ENCODE results near the gene SCAANT1.

Gene SCAANT1

GRCh38 chr3:63933459-63933858, 21.3 kb upstream of the SCAANT1 start:
- DNase-seq = no peak

DNA sequence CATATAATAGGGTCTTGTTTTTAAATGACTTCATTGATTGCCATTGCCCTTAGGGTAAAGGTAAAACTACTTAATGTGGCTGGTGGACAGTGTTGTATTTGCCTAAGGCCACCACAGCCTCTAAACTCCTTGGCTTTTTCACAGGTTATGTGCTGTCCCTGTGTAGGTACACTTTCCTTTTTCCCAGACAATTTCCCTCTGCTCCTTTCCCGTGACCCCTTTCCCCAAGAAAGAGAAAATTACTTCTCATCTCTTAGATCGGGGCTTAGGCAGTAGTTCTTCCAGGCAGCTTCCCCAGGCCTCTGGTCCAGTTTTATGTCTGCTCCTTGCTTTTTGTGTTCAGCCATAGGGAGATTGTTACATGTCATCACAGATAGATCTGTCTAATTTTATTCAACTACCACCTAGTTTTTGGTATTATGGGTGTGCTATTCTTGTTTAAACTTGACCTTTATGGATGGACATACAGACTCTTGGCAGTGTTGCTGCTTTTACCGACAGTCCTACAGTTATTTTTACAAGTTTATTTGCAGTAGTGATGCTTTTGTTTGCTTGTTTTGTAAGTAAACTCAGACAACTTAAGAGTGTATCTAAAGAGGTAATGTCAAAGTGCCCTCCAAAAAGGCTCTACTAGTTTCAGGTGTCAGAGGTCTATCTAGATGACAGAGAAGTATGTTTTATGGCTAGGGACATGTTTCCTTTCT, 20.5 kb upstream of the SCAANT1 start:
- no peak for DNase-seq

DNA sequence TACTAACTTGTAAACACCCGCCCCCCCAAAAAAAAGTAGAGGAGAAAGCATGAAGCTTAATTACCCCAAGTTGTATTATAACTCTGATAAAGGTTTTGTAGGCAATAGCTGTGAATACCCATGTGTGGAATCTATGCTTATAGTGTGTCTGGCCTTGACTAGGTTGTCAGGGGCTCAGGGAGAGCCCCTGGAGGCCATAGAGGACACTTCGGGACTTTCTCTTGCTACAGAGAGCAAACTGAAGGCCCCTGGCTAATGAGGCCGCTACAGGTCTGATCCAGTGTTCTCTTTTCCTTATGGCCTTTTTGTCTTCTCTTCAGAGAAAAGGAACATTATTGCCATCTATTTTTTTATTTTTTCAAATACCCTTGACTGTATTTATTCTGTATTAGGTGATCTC, 19.1 kb upstream of the SCAANT1 start:
- DNase-seq = no peak

- no peak for DNase-seq
Measured at GRCh38 chr3:63927422-63928280, 15.5 kb upstream of the SCAANT1 start.

DNA sequence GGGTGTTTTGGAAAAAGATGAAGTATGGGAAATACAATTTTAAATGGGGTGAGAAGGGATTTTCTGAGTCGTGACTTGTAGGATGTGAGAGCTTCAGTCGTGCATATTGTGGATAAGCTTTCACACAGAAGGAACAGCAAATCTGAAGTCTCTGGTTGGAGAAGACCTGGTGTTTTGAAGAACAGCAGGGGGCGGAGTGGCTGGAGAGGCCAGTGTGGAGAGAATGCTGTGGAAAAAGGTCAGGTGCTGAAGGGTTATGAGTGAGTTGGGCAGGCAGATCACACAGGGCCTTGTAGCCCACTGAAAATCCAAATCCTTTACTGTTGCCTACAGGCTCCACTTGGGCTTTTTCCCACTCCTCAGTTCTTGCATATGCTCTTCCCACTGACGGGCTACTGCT, 14.1 kb upstream of the SCAANT1 start:
- no peak for DNase-seq

- no peak for DNase-seq
Measured at GRCh38 chr3:63922491-63923199, 10.5 kb upstream of the SCAANT1 start.

- no peak for DNase-seq
Measured at GRCh38 chr3:63921741-63922482, 9.7 kb upstream of the SCAANT1 start.

DNA sequence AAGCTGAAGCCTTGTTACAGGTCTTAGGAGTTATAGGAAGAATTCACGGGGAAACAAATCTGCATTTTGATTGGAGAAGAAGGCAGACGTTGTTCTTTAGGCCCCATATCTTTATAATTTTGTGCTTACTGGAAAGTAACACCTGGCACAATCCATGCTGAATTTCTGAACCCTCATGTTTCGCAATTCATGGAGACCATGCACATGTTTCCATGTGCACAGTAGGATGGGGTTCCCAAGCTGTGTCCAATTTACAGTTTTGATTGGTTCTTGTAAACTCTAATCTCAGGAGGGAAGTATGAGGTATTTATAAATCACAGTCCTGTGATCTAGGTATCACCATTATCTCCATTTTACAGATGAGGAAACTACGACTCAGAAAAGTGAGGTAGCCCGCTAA, 7.8 kb upstream of the SCAANT1 start:
- DNase-seq = no peak

GRCh38 chr3:63918321-63918720, 6.1 kb upstream of the SCAANT1 start:
- no peak for DNase-seq

- DNase-seq = no peak
Measured at GRCh38 chr3:63914312-63914711, 2.1 kb upstream of the SCAANT1 start.

GRCh38 chr3:63912768-63913588, 795 bp upstream of the SCAANT1 start:
- DNase-seq = peak; percentile 66

GRCh38 chr3:63911509-63911872, 692 bp downstream of the SCAANT1 start:
- no peak for DNase-seq

GRCh38 chr3:63910891-63911290, 1.3 kb downstream of the SCAANT1 start:
- peak; percentile 51 for DNase-seq

GRCh38 chr3:63910001-63910400, 2.2 kb downstream of the SCAANT1 start:
- no peak for DNase-seq

DNA sequence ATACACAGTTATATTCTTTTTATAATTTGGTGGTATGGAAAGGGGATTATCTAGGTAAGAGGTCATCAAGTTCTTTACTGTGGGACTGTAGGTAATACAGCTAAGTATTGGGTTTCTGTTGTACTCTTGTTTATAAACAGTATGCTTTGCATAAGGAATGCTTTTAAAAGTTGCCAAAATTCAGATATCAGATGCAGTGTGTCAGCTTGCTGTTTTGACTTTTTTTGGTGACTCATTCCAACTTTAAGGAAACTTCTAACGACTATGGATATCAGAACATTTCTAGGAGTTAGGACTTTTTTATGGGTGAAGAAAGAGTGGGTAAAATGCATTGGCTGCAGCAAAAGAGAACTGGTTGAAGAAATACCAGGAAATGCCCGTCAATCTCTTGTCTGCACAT, 2.8 kb downstream of the SCAANT1 start:
- no peak for DNase-seq

DNA sequence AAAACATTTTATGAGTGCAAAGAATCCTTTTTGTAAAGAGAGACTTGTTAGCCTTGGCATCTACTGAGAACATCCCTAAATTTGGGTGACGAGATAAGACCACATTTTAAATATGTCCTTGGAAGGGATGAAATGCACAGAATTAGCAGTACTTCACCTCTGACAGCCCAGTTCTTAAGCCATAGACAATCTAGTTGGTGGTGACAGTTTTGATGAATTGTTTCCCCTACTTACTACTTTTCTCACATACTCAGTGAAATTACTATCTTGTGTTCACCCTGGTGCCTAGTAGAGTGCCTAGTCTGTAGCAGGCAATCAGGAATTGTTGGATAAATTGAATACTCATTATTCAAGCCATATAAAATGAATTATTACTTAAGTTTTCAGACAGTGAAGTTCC, 3.4 kb downstream of the SCAANT1 start:
- no peak for DNase-seq

- DNase-seq = no peak
Measured at GRCh38 chr3:63908081-63908736, 4.0 kb downstream of the SCAANT1 start.

GRCh38 chr3:63905731-63906620, 6.2 kb downstream of the SCAANT1 start:
- no peak for DNase-seq

DNA sequence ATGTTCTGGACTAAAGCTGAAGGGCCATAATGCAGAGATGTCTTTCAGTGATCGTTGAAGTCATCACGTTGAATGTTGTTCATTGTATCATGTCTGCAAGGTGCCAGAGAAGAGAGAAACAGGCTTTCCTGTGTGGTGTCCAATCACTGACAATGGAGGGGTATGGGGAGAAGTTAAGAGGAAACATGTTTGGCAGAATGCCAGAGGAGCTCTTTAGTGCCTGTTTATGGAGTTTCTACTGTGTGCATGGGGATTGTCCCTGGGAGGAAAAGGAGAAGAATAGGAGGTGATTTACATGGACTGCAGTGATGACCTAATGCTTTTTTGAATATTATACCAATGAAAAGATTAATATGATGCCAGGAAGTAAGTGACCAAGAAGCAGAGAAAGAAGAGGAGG, 11.7 kb downstream of the SCAANT1 start:
- no peak for DNase-seq

DNA sequence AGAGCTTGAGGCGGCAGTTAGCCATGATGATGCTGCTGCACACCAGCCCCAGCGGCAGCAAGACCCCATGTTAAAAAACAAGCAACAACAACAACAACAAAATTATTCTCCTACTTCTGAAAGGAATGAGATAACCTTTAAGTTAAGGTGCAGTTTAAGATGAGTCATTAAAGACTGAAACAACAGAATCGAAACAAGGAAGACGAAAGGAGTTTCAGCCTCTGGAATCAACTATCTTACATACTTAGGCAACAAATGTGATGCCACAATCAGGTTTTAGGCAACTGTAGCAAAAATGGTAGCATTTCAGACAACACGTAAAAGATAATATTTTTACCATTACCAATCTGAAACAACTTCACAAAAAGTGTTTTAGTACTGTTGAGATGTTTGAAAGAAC, 12.2 kb downstream of the SCAANT1 start:
- DNase-seq = no peak

All from CD4-positive, alpha-beta T cell treated with Interleukin-12 subunit alpha and Interleukin-12 subunit beta, for 1 hour (primary cell).